NCI-H1092 (cell line): Measurements from ENCODE around the gene MAP2.
A peak's percentile ranks its signal among the peaks of the same experiment; 100 is the strongest.

Source experiments
- DNase-seq: peaks from one replicate; lab custom pipeline; 2025; lab: John Stamatoyannopoulos, UW

Gene MAP2

GRCh38 chr2:209423562-209424198 lies at the start of gene MAP2:
TSS of gene MAP2 (plus strand) at chr2:209424047. CDS start at chr2:209653171, 229,124 bp downstream.
- peak; percentile 58 for DNase-seq

GRCh38 chr2:209376686-209377085 lies 47.2 kb upstream of the MAP2 start:
- no peak for DNase-seq

- no peak for DNase-seq
These were observed 43.6 kb upstream of the MAP2 start for GRCh38 chr2:209380293-209380692.

GRCh38 chr2:209381091-209381490 lies 42.8 kb upstream of the MAP2 start:
- no peak for DNase-seq

- no peak for DNase-seq
These were observed 41.1 kb upstream of the MAP2 start for GRCh38 chr2:209382775-209383174.

- DNase-seq: no peak
These were observed 40.6 kb upstream of the MAP2 start for GRCh38 chr2:209383212-209383611.

- DNase-seq: no peak
These were observed 36.5 kb upstream of the MAP2 start for GRCh38 chr2:209387389-209387788.

GRCh38 chr2:209388446-209389037 lies 35.3 kb upstream of the MAP2 start:
- DNase-seq: no peak

- DNase-seq: no peak
These were observed 34.7 kb upstream of the MAP2 start for GRCh38 chr2:209389171-209389618.

GRCh38 chr2:209390839-209391238 lies 33.0 kb upstream of the MAP2 start:
- DNase-seq: no peak

- DNase-seq: no peak
These were observed 32.0 kb upstream of the MAP2 start for GRCh38 chr2:209391776-209392401.

- no peak for DNase-seq
These were observed 28.6 kb upstream of the MAP2 start for GRCh38 chr2:209395229-209395628.

- DNase-seq: no peak
These were observed 28.2 kb upstream of the MAP2 start for GRCh38 chr2:209395652-209396051.

GRCh38 chr2:209398463-209398862 lies 25.4 kb upstream of the MAP2 start:
- DNase-seq: no peak

GRCh38 chr2:209401788-209402187 lies 22.1 kb upstream of the MAP2 start:
- DNase-seq: no peak

GRCh38 chr2:209411296-209411695 lies 12.6 kb upstream of the MAP2 start:
- no peak for DNase-seq

GRCh38 chr2:209411718-209412117 lies 12.1 kb upstream of the MAP2 start:
- DNase-seq: no peak

- no peak for DNase-seq
These were observed 10.4 kb upstream of the MAP2 start for GRCh38 chr2:209413311-209414014.

GRCh38 chr2:209416913-209417312 lies 6.9 kb upstream of the MAP2 start:
- DNase-seq: no peak

GRCh38 chr2:209422191-209422754 lies 1.6 kb upstream of the MAP2 start:
- no peak for DNase-seq

- peak; percentile 13 for DNase-seq
These were observed 403 bp downstream of the MAP2 start for GRCh38 chr2:209424199-209424701.

- DNase-seq: no peak
These were observed 1.1 kb downstream of the MAP2 start for GRCh38 chr2:209424781-209425470.
